Measurements from ENCODE around the gene WWTR1.

WWTR1 gene

GRCh38 chr3:149619136-149619535 lies 38.7 kb downstream of the WWTR1 start:
- TF ChIP-seq, protein P1, sequence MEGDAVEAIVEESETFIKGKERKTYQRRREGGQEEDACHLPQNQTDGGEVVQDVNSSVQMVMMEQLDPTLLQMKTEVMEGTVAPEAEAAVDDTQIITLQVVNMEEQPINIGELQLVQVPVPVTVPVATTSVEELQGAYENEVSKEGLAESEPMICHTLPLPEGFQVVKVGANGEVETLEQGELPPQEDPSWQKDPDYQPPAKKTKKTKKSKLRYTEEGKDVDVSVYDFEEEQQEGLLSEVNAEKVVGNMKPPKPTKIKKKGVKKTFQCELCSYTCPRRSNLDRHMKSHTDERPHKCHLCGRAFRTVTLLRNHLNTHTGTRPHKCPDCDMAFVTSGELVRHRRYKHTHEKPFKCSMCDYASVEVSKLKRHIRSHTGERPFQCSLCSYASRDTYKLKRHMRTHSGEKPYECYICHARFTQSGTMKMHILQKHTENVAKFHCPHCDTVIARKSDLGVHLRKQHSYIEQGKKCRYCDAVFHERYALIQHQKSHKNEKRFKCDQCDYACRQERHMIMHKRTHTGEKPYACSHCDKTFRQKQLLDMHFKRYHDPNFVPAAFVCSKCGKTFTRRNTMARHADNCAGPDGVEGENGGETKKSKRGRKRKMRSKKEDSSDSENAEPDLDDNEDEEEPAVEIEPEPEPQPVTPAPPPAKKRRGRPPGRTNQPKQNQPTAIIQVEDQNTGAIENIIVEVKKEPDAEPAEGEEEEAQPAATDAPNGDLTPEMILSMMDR (IDR thresholded peaks at IDR 0.05; ENCODE audit: low read depth, low read length, missing control alignments): no peak
- H3K4me3 ChIP-seq (ENCODE audit: low read depth, low read length): no peak overlapping the region
- no peak for DNase-seq (ENCODE audit: low read depth)

DNA sequence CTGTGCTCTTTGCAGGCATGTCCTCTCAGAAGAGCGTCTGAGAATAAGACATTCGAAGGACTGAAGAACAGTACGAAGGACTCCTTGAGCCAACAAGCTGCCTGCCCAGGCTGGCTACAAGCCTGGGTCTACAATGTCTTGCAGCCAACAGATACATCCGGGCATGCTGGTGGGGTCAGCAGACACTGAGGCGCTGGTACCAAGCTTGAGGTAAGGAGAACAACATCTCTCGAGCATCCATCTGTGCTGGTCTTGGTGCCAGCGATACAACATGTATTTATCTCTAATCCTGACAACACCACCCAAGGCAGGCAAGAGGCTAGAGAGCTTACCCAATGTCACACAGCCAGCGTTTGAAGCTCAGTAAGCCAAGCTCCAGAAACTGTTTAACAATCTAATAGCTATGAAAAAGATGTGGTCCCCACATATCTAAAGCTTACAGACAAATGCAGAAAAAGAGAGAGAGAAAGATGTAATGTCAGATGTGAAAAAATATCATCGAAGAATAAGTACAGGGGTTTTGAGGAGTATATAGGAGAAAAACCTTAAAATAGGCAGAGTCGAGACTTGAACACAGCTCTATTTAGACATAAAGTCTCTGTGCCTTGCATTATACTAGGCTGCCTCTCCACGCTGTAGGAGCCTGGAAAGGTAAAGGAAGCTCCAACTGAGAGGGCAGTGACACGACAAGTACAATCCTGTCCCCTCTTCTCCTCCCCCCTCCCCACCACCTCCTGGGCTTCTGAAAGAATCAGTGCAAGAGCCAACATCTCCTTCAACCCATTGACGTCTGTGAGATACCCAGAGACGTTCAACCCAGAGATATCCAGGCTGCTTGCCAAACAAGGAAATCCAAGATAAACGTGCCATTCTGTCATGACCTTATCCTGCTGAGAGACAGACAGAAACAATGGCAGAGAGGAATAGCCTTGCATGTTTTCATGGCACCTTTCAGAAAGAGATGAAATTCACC lies 39.4 kb downstream of the WWTR1 start:
- TF ChIP-seq, protein P1 (IDR thresholded peaks at IDR 0.05; ENCODE audit: low read depth, low read length, missing control alignments): no peak
- no peak overlapping the region for H3K4me3 ChIP-seq (ENCODE audit: low read depth, low read length)
- no peak for DNase-seq (ENCODE audit: low read depth)

DNA sequence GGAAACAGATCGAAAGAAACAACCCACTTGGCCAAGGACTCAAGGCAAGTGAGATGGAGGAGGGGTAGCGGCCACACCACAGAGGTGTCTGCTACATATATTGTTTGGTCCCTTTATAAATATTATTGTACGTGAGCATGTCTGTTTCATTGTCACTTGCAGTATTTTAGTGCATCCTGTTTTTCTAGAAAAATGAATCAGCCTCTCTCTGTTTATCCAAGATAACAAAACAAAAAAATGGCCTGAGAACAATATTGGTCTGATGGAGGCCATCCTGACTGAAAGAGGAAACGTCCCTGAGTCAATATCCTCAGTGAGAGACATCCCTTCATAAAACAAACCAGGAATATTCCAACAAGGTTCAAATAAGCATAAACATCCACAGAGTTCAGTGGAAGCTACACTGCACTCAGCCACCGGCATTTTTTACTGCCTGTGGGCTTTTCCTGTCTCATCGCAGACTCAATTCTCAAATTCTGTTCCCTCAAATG lies 42.0 kb downstream of the WWTR1 start:
- no peak for DNase-seq (ENCODE audit: low read depth)
- TF ChIP-seq, protein P1 (IDR thresholded peaks at IDR 0.05; ENCODE audit: low read depth, low read length, missing control alignments): no peak
- no peak overlapping the region for H3K4me3 ChIP-seq (ENCODE audit: low read depth, low read length)

GRCh38 chr3:149613988-149614387 lies 43.8 kb downstream of the WWTR1 start:
- TF ChIP-seq, protein P1 (IDR thresholded peaks at IDR 0.05; ENCODE audit: low read depth, low read length, missing control alignments): no peak
- no peak for DNase-seq (ENCODE audit: low read depth)
- H3K4me3 ChIP-seq (ENCODE audit: low read depth, low read length): no peak overlapping the region

DNA sequence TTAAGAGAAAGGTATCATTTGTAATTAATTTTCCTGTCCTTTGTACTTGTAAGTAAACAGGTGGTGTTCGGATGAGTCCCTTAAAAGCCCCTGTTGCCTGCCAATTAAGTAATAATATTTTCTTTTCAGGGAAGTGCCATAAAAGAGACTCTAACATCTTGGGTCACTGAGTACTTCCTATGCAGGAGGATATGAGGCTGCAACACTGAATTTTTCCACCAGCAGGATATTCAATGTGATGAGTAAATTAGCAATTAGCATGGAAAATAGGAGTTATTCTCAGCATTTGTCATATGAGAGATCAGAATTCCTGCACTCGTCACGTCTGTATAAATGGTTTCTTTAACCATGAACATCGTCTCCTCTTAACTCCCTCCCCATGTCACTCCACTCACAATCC lies 45.4 kb downstream of the WWTR1 start:
- H3K4me3 ChIP-seq (ENCODE audit: low read depth, low read length): no peak overlapping the region
- TF ChIP-seq, protein P1 (IDR thresholded peaks at IDR 0.05; ENCODE audit: low read depth, low read length, missing control alignments): no peak
- no peak for DNase-seq (ENCODE audit: low read depth)

DNA sequence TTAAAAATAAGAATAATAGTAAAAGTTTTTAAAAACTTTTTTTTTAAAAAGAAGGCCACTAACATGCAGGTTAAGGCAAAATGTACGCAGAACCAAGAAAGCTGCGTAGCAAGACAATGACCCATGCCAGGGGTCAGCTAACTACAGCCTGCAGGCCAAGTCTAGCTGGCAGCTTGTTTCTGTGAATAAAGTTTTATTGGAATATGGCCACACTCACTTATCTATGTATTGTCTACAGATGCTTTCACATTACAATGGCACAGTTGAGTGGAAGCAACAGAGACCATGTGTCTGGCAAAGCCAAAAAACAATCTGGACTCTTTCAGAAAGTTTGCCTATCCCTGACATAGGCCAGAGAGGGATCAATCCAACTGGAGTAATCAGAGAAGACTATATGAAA lies 46.7 kb downstream of the WWTR1 start:
- TF ChIP-seq, protein P1 (IDR thresholded peaks at IDR 0.05; ENCODE audit: low read depth, low read length, missing control alignments): no peak
- no peak for DNase-seq (ENCODE audit: low read depth)
- no peak overlapping the region for H3K4me3 ChIP-seq (ENCODE audit: low read depth, low read length)
